ENCODE data around the gene HNRNPF.

DNA sequence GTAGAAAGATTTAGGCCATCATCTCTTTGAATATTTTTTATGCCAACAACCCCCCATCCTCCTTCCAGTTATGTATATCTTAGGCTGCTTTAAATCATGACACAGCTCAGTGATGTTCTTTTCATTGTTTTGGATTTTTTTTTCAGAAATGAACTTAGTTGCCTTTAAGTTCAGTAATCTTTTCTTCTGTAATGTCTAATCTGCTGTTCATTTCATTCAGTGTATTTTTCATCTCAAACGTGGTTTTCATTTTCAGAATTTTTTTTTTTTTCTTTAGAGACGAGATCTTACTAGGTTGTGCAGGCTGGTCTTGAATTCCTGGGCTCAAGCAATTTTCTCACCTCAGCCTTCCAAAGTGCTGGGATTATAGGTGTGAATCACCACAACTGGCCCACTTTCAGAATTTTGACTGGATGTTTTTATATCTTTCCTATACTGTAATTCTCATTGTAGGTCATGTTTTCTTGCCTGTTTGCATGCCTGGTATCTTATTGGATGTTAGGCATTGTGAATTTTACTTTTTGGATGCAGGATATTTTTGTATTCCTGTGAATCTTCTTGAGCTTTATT is 36.0 kb upstream of the HNRNPF start:
- TF ChIP-seq, protein P1, sequence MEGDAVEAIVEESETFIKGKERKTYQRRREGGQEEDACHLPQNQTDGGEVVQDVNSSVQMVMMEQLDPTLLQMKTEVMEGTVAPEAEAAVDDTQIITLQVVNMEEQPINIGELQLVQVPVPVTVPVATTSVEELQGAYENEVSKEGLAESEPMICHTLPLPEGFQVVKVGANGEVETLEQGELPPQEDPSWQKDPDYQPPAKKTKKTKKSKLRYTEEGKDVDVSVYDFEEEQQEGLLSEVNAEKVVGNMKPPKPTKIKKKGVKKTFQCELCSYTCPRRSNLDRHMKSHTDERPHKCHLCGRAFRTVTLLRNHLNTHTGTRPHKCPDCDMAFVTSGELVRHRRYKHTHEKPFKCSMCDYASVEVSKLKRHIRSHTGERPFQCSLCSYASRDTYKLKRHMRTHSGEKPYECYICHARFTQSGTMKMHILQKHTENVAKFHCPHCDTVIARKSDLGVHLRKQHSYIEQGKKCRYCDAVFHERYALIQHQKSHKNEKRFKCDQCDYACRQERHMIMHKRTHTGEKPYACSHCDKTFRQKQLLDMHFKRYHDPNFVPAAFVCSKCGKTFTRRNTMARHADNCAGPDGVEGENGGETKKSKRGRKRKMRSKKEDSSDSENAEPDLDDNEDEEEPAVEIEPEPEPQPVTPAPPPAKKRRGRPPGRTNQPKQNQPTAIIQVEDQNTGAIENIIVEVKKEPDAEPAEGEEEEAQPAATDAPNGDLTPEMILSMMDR (conservative IDR thresholded peaks at IDR 0.05; ENCODE audit: low read length) = no peak
- no peak for TF ChIP-seq EZH2phosphoT487 (IDR thresholded peaks at IDR 0.05; ENCODE audit: borderline replicate concordance, low read depth, low read length)
